H1 (cell line): ENCODE data around the gene JPT2. TPM values are rescaled to one million over a fixed set of nuclear protein-coding genes. Genes with fewer than 3 reads are reported as not detected.
"Not testable (repeated sequence)": the region's sequence is repeated elsewhere in the genome, so short reads cannot be mapped to it uniquely, and the experiment has no call there.

ENCODE experiments used
- CTCF ChIA-PET: fragments of 300-600 bp; sonication (Branson Sonifier 250); formaldehyde crosslinking; loops from one replicate; lab custom pipeline; 2021; ENCODE audit not compliant: partially characterized antibody; lab: Charles Lee
- POLR2A ChIA-PET: fragments of 300-600 bp; sonication (Branson Sonifier 250); formaldehyde crosslinking; loops from one replicate; lab custom pipeline; 2021; ENCODE audit warnings: inconsistent platforms; ENCODE audit not compliant: partially characterized antibody; lab: Charles Lee
- DNase-seq, 2 experiments: peaks; one replicate each; pipeline versions ENCODE4 v3.0.0 to v3.0.0-alpha.2; 2010 to 2022; ENCODE audit warnings: low spot score in 2 of 2, low read depth in 1 of 2, mixed read lengths in 1 of 2
- FAIRE-seq: peaks from 2 replicates; lab custom pipeline; 2011; peaks lifted over from hg19 to GRCh38; lab: Jason Lieb, UNC
- H2AFZ ChIP-seq: 2 replicates; pipeline ENCODE4 v1.8.1; 2012; ENCODE audit warnings: low read length, inconsistent platforms
- H2AK5ac ChIP-seq: 2 replicates; pipeline ENCODE4 v1.6.1; 2013; ENCODE audit warnings: low read depth, low read length
- H2BK120ac ChIP-seq: replicated peaks from 2 replicates; pipeline ENCODE3; 2013; ENCODE audit warnings: low read depth, low read length, inconsistent platforms
- H2BK12ac ChIP-seq: 2 replicates; pipeline ENCODE4 v1.6.1; 2013; ENCODE audit warnings: low read depth, low read length
- H2BK15ac ChIP-seq: 2 replicates; pipeline ENCODE4 v1.6.1; 2013; ENCODE audit warnings: low read length
- H2BK20ac ChIP-seq: 2 replicates; pipeline ENCODE4 v1.6.1; 2013; ENCODE audit warnings: low read length
- H2BK5ac ChIP-seq: 2 replicates; pipeline ENCODE4 v1.6.1; 2013; ENCODE audit warnings: low read depth, low read length
- H3K14ac ChIP-seq: 2 replicates; pipeline ENCODE4 v1.6.1; 2013; ENCODE audit warnings: inconsistent platforms; ENCODE audit not compliant: insufficient read length
- H3K18ac ChIP-seq: 2 replicates; pipeline ENCODE4 v1.6.1; 2013; ENCODE audit warnings: low read length; ENCODE audit errors: extremely low read depth
- H3K23ac ChIP-seq: 2 replicates; pipeline ENCODE4 v1.6.1; 2013; ENCODE audit warnings: inconsistent platforms; ENCODE audit not compliant: insufficient read length
- H3K23me2 ChIP-seq: 2 replicates; pipeline ENCODE4 v1.6.1; 2013; ENCODE audit warnings: low read depth, low read length
- H3K27ac ChIP-seq: 2 replicates; pipeline ENCODE4 v1.6.1; 2011; ENCODE audit warnings: low read depth, low read length, inconsistent platforms
- H3K27me3 ChIP-seq, 4 experiments: replicated peaks in 1 of 4; 1 replicate in 1 of 4; 2 replicates in 3 of 4; pipeline versions ENCODE4 v1.6.1 to v1.8.1; 2011 to 2013; ENCODE audit warnings: low read length in 3 of 4, mild to moderate bottlenecking in 3 of 4, inconsistent platforms in 2 of 4, mixed read lengths in 2 of 4, moderate library complexity in 1 of 4; ENCODE audit not compliant: control insufficient read depth in 3 of 4, insufficient read depth in 3 of 4; ENCODE audit errors: extremely low read depth in 1 of 4
- H3K36me3 ChIP-seq, 4 experiments: 2 replicates each; pipeline versions ENCODE4 v1.6.1 to v1.8.1; 2011 to 2013; ENCODE audit warnings: mild to moderate bottlenecking in 4 of 4, low read length in 3 of 4, moderate library complexity in 2 of 4, control low read depth in 1 of 4, inconsistent platforms in 1 of 4; ENCODE audit not compliant: insufficient read depth in 4 of 4, control insufficient read depth in 2 of 4
- H3K4ac ChIP-seq: replicated peaks from 2 replicates; pipeline ENCODE3; 2013; ENCODE audit warnings: low read length, low read depth, mixed read lengths, inconsistent platforms; ENCODE audit not compliant: insufficient read length
- H3K4me1 ChIP-seq, 4 experiments: replicated peaks in 1 of 4; 1 replicate in 1 of 4; 2 replicates in 3 of 4; pipeline versions ENCODE4 v1.6.1 to v1.8.1; 2011 to 2013; ENCODE audit warnings: low read length in 3 of 4, inconsistent platforms in 2 of 4, mixed read lengths in 1 of 4; ENCODE audit not compliant: insufficient read depth in 4 of 4, control insufficient read depth in 3 of 4
- H3K4me2 ChIP-seq, 2 experiments: 2 replicates each; pipeline versions ENCODE4 v1.6.1 to v1.8.1; 2011 to 2013; ENCODE audit warnings: low read depth in 2 of 2, low read length in 2 of 2, control low read depth in 1 of 2, inconsistent platforms in 1 of 2, mild to moderate bottlenecking in 1 of 2; ENCODE audit not compliant: insufficient read depth in 1 of 2
- H3K4me3 ChIP-seq, 4 experiments: fragments of 200-600, 300-600 bp in 1 of 4; sonication (generic), shearing (Covaris generic), sonication (Bioruptor Twin) in 1 of 4; 2 replicates each; pipeline versions ENCODE4 v1.5.1 to v1.8.1; 2011 to 2016; ENCODE audit warnings: low read length in 4 of 4, low read depth in 3 of 4, control low read depth in 2 of 4, inconsistent platforms in 2 of 4, mild to moderate bottlenecking in 2 of 4, mixed read lengths in 1 of 4, moderate library complexity in 1 of 4; ENCODE audit not compliant: insufficient read depth in 2 of 4; ENCODE audit errors: extremely low read depth in 1 of 4
- H3K56ac ChIP-seq: replicated peaks from 2 replicates; pipeline ENCODE3; 2013; ENCODE audit warnings: low read depth, mild to moderate bottlenecking, mixed read lengths, low read length, inconsistent platforms; ENCODE audit not compliant: insufficient read length
- H3K79me1 ChIP-seq: 2 replicates; pipeline ENCODE4 v1.6.1; 2013; ENCODE audit warnings: low read depth, low read length, control low read depth
- H3K79me2 ChIP-seq, 2 experiments: 2 replicates each; pipeline versions ENCODE4 v1.6.1 to v1.8.1; 2012 to 2013; ENCODE audit warnings: low read length in 2 of 2, mild to moderate bottlenecking in 2 of 2, inconsistent platforms in 1 of 2; ENCODE audit not compliant: insufficient read depth in 2 of 2, control insufficient read depth in 1 of 2
- H3K9ac ChIP-seq, 4 experiments: replicated peaks in 1 of 4; 1 replicate in 1 of 4; 2 replicates in 3 of 4; pipeline versions ENCODE4 v1.6.1 to v1.8.1; 2011 to 2013; ENCODE audit warnings: low read depth in 3 of 4, low read length in 3 of 4, control low read depth in 2 of 4, mild to moderate bottlenecking in 2 of 4, moderate library complexity in 2 of 4, inconsistent platforms in 1 of 4; ENCODE audit errors: extremely low read depth in 1 of 4
- H3K9me3 ChIP-seq, 2 experiments: 2 replicates each; pipeline versions ENCODE4 v1.6.1 to v1.8.1; 2012 to 2013; ENCODE audit warnings: mild to moderate bottlenecking in 2 of 2, moderate library complexity in 2 of 2, control low read depth in 1 of 2, inconsistent platforms in 1 of 2, low read depth in 1 of 2, low read length in 1 of 2, mixed read lengths in 1 of 2; ENCODE audit not compliant: insufficient read depth in 2 of 2
- H4K20me1 ChIP-seq, 2 experiments: replicated peaks in 1 of 2; 2 replicates each; pipeline versions ENCODE3 to v1.8.1; 2011 to 2013; ENCODE audit warnings: inconsistent platforms in 2 of 2, low read length in 2 of 2, mild to moderate bottlenecking in 1 of 2; ENCODE audit not compliant: insufficient read depth in 2 of 2, control insufficient read depth in 1 of 2
- H4K5ac ChIP-seq: 2 replicates; pipeline ENCODE4 v1.6.1; 2013; ENCODE audit warnings: low read length, low read depth, mixed read lengths, inconsistent platforms; ENCODE audit not compliant: insufficient read length
- H4K8ac ChIP-seq: 2 replicates; pipeline ENCODE4 v1.8.0; 2013; ENCODE audit warnings: mild to moderate bottlenecking, moderate library complexity, low read length, inconsistent platforms; ENCODE audit not compliant: insufficient read depth; ENCODE audit errors: extremely low read depth
- H4K91ac ChIP-seq: replicated peaks from 2 replicates; pipeline ENCODE3; 2013; ENCODE audit warnings: low read length, mixed read lengths, inconsistent platforms; ENCODE audit not compliant: insufficient read length
- WGBS, 2 experiments: shearing (Covaris generic) in 1 of 2; methylation state at CpG; one replicate each; pipeline versions ENCODE4 v1.1.6 to v1.1.7; 2013 to 2015; ENCODE audit warnings: low lambda C conversion rate in 2 of 2, mixed read lengths in 2 of 2, inconsistent platforms in 1 of 2, low coverage in 1 of 2, missing lambda C conversion rate in 1 of 2; ENCODE audit not compliant: insufficient replicate concordance in 2 of 2, insufficient coverage in 1 of 2, insufficient read length in 1 of 2; ENCODE audit errors: extremely low coverage in 1 of 2, missing lambda C conversion rate in 1 of 2; 5-methylcytosine and 5-hydroxymethylcytosine counted together
- polyA plus RNA-seq, 7 experiments: library from polyadenylated mRNA; depleted of rRNA in 3 of 7; stranded (reverse) in 5 of 7; unstranded in 2 of 7; fragments of >200 nt in 5 of 7; fragments of 200-250 nt in 2 of 7; gene quantifications; 1 replicate in 5 of 7; 2 replicates in 1 of 7; 4 replicates in 1 of 7; pipeline versions ENCODE4 v1.2.1 to v1.2.3, GENCODE V29; 2011 to 2013; ENCODE audit warnings: missing spikeins in 2 of 7, mixed read lengths in 2 of 7
- total RNA-seq: library from RNA; stranded (reverse); fragmentation: NEBNext Ultra II Directional; extraction: Animal tissue kit (Norgen Biotek cat#: 25700); gene quantifications from 2 replicates; pipeline ENCODE4 v1.2.1, GENCODE V29; 2021

JPT2 gene
- total and polyA plus RNA-seq, 2 of the 8 experiments (the other 6 are each of a cell fraction or from before 2014, with no cell fraction given): 67.6 to 197 TPM

GRCh38 chr16:1719559-1720229, 41.6 kb downstream of the JPT2 start:
- 86% methylated on average over 12 of the region's 12 CpGs; no CpG with 5 or more reads in 1 of the 2 experiments for WGBS, 2 experiments

More at GRCh38 chr16:1719559-1720229, 41.6 kb downstream of the JPT2 start:
- H3K4me3 ChIP-seq, H4K5ac ChIP-seq, H2BK20ac ChIP-seq, H3K36me3 ChIP-seq, H2AK5ac ChIP-seq, H3K27ac ChIP-seq, H3K4me1 ChIP-seq, H3K9me3 ChIP-seq, H3K4ac ChIP-seq, FAIRE-seq, H3K14ac ChIP-seq, H2BK120ac ChIP-seq, H2BK12ac ChIP-seq, H4K8ac ChIP-seq, H3K79me1 ChIP-seq, H3K27me3 ChIP-seq, H2AFZ ChIP-seq, H2BK15ac ChIP-seq, H3K23me2 ChIP-seq, H3K18ac ChIP-seq, H3K23ac ChIP-seq, H3K9ac ChIP-seq, H3K4me2 ChIP-seq, H3K56ac ChIP-seq, H2BK5ac ChIP-seq, H4K91ac ChIP-seq, DNase-seq: not testable (repeated sequence)
- CTCF ChIA-PET: interaction anchor here (1.0 to 1.6 kb wide), 4 partner anchors 11 to 14 kb away, joined by 3 to 6 read pairs (median 4); partner anchors contain the start of gene MAPK8IP3
- peaks cover 2 to 14% of the 10 kb centered on the region in 2 experiments; a peak in 3 of 4 replicates for H3K79me2 ChIP-seq
- POLR2A ChIA-PET: interaction anchor here (1.2 to 1.9 kb wide), 3 partner anchors 12 to 14 kb away, joined by 4 to 6 read pairs (median 5); partner anchors contain the start of gene MAPK8IP3
- peaks cover 0 to 11% of the 10 kb centered on the region in 2 experiments for H4K20me1 ChIP-seq
